NCI-H1436 treated with DMSO at 0.1 percent for 48 hours (cell line): ENCODE results near the gene NANOS3.
"Not testable (repeated sequence)": the region's sequence is repeated elsewhere in the genome, so short reads cannot be mapped to it uniquely, and the experiment has no call there.

Experiments used
- DNase-seq: peaks from one replicate; lab custom pipeline; 2025; lab: John Stamatoyannopoulos, UW

The NANOS3 gene

DNA sequence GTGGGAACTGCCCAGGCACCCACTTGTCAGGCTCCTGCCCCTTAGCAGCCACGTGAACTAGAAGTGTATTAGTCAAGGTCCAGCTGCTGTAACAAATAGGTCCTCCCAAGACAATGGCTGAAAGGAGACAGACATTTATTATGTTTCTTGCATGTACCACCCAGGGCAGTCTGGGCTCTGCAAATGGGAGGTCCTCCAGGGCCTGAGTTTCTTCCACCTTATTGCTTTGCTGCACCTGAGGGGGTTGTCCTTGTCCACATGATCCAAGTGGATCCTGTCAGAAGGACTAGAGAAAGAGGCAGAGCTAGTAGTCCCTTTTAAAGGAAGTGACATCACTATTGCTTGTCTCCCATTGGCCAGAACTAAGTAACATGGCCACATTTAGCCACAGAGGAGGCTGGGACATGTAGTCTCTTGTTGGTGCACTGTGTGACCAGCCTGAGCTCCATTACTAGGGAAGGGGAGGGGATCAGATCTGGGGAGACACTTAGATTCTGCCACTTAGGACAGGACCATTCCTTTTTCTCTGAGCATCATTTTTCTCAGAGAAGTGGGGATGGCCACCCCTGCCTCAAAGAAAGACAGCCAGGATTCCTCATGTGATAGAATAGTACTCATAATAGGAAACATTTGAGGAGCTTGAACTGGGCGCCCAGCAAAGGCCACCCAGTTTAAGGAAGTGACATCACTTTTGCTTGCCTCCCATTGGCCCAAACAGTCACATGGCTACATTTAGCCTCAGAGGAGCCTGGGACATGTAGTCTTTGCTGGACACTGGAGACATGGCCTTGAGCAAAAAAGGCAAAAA is 44.2 kb downstream of the NANOS3 start:
- no peak for DNase-seq

DNA sequence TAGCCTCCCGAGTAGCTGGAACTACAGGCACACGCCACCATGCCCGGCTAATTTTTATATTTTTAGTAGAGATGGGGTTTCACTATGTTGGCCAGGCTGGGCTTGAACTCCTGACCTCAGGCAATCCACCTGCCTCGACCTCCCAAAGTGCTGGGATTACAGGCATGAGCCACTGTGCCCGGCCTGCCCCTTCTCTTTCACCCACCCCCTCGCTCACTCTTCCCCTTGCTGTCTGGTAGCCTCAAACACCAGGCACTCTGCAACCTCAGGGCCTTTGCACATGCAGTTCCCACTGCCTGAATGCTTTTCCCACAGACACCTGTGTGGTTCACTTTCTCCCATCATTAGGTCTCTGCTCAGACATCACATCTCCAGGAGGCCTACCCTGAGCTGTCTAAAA is 45.2 kb downstream of the NANOS3 start:
- not testable (repeated sequence) for DNase-seq

DNA sequence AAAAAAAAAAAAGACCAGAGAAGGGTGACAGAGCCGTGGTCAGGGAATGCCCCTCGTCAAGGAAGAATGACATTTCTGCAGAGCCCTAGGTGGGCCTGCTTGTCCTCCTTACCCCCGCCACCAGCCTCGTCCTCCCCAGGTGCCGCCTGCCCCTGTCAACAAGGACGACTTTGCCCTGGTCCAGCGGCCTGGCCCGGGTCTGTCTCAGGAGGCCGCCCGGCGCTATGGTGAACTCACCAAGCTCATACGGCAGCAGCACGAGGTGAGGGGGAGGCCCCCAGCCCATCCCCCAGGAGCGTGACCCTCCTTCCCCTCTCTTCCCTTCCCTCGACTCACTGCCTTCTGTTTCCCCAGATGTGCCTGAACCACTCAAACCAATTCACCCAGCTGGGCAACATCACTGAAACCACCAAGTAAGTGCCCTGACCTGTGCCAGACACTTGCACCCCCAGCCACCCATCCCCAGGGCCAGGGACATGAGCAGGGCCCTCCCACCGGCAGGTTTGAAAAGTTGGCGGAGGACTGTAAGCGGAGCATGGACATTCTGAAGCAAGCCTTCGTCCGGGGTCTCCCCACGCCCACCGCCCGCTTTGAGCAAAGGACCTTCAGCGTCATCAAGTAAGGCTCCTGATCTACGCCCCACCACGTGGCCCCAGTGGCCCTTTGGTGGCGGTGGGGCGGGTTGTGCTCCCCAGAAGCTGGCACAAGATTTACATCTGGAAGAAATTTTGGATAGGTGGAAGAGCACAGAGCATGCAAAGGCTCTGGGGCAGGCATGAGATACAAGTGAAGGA is 46.5 kb downstream of the NANOS3 start:
- DNase-seq = no peak

DNA sequence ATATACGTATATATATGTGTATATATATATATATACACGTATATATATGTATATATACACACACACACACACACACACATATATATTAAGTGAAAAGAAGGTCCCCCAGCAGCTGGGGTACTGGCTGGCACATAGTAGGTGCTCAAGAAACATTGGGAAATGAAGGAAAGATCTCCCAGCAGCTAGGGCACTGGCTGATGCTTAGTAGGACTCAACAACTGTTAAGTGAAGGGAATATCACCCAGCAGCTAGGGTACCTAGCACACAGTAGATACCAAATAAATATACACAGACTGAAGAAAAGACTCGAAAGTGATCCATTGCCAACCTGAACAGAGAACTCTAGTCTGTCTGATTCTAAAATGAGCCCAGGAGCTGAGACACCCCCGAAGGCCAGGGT is 49.1 kb downstream of the NANOS3 start:
- no peak for DNase-seq

DNA sequence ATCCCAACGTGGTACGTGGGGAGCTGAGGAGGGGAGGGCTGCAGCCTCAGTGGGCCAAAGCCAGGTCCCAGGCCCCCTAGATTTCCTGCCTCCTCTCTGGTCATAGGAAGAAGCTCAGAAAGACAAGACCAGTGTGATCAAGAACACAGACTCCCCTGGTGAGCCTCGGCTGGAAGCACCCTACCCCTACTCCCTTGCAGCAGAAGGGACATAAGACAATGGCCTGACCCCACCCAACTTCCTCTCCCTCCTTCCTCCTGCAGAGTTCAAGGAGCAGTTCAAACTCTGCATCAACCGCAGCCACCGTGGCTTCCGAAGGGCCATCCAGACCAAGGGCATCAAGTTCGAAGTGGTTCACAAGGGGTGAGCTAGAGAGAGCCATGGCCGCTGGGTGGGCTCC is 49.8 kb downstream of the NANOS3 start:
- DNase-seq = no peak

DNA sequence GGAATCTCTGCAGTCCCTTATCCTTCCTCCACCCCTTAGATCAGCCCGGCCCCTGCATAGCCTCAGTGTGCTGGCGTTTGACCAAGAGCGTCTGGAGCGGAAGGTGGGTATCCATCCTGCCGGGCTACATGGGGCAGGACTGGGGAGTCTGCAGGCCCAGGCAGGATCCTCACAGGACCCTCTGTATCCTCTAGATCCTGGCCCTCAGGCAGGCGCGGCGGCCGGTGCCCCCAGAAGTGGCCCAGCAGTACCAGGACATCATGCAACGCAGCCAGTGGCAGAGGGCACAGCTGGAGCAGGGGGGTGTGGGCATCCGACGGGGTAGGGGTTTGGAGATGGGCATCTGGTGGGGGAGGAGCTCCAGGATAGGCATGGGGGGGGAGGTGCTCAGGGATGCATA is 52.4 kb downstream of the NANOS3 start:
- no peak for DNase-seq

DNA sequence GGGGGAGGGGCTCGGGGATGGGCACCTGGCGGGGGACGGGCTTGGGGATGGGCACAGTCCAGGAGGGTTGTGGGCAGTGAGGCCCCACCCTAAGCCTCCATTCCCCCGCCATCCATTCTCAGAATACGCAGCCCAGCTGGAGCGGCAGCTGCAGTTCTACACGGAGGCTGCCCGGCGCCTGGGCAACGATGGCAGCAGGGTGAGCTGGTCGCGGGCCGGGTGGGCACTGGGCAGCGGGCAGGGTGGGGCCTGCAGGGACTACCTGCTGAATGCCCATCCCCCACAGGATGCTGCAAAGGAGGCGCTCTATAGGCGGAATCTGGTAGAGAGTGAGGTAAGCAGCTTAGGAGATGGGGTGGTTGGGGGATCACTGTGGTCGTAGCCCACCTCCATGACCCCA is 53.0 kb downstream of the NANOS3 start:
- no peak for DNase-seq
